Uterus (tissue), 2 donors: ENCODE measurements around the gene ISCA2.

Experiments
- CTCF ChIP-seq, 4 experiments: fragments of 200-600 bp in 2 of 4; fragments of 450-650 bp in 2 of 4; sonication (generic) in 2 of 4; IDR thresholded peaks; one replicate each; pipeline ENCODE4 v1.5.1; 2016 to 2019; ENCODE audit warnings: antibody characterized with exemption in 4 of 4, mild to moderate bottlenecking in 2 of 4, moderate library complexity in 1 of 4
- POLR2A ChIP-seq, 2 donors: fragments of 450-650 bp; IDR thresholded peaks; one replicate each; pipeline ENCODE4 v1.6.1; 2016; ENCODE audit warnings: antibody characterized with exemption in 2 of 2, mild to moderate bottlenecking in 1 of 2, moderate library complexity in 1 of 2

DNA sequence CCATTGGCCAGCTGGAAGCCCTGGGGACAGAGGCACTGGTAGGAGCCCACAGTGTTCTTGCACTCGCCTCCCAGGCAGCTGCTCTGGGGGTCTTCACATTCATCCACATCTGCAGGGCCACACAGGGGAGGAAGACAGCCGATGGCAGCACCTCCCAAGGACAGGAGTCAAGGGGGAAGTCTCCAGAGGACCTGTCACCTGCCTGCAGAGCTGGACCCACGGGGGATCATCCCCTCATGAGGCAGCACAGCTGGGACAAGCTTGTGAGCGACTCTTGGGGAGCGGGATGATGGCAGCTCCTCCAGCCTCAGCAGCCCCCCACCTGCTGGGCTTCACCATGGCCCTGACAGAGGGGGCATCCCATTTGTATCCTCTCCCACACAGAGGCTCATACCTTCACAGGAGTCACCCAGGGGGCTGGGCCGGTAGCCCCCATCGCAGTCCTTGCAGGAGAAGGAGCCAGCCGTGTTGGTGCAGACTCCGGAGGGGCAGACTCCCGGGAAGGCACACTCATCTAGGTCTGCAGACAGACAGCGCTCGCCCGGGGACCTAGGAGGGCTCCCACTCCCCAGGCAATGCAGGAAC is 15.4 kb downstream of the ISCA2 start:
- TF ChIP-seq CTCF (IDR thresholded peaks at IDR 0.05) (no peak), POLR2A (IDR thresholded peaks at IDR 0.05) (no peak)
